GM21447 (cell line): ENCODE data around the gene TUSC2.

Experiments used
- ATAC-seq: cut with Tn5 transposase; IDR thresholded peaks from one replicate; pipeline ENCODE4 v1.9.1; 2021; ENCODE audit not compliant: unreplicated experiment

Gene TUSC2, protein sequence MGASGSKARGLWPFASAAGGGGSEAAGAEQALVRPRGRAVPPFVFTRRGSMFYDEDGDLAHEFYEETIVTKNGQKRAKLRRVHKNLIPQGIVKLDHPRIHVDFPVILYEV

DNA sequence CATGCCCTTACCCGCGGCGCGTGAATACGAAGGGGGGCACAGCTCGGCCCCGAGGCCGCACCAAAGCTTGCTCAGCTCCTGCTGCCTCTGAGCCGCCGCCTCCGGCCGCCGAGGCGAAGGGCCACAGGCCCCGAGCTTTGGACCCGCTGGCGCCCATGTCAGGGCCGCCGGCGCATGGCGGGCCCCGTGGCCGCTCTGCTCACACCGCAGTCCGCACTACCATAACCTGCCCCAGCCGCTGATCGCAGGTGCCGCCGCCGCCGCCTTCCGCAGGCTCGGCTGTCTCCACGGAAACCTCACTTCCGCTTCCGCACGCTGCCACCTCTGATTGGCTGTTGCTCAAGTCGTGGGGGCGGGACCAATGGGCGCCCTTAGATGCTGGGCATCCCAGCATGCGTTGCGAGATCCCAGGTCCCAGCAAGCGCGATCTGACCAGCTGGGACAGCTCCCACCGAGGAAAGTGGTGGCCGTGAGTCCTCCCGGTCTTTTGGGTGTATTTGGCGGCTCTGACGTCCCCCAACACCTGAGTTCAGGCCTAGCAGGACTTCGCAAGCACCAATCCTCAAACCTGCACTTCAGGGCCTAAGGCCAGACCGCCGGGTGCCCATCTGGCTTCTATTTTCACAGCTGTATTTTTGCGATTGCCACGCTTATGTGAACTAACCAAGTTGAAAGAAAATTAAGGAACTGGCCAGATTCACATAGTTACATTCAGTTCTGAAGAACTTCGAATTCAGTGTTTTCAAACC, at the start of gene TUSC2:
TSS of gene TUSC2 (minus strand) at position 281 of the 749 bp plus-strand sequence. CDS start at position 157, 124 bp downstream.
- ATAC-seq = peak; percentile 85

DNA sequence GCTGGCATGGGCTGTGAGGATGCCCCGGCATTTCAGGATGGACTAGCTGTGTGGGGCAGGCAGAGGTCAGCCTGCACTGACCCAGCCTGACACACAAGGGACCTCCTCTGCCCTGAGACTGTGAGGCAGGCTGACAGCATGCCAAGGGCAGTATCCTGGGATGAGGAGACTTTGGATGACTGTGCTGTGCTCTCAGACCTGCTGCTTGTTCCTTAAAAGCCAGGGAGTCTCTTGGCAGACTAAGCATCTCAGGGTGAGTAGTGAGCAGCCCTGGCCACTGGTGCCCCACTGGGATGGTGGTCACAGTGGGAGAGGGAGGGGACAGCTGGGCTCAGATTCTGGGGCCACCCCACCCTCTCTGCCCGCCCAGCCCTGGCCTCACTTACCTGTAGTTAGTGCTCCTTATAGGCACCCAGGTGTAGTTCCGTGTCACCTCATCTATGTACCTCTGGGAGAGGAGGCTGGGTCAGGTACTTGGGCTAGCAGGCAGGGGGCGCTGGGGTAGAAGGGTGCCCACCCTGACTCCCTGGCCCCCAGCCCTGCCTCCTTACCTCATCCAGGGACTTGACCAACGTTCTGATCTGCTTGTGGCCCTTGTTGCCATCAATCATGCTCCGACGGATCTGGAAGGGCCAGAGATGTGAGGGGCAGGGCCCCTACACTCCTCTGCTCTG, 47.4 kb upstream of the TUSC2 start:
- no peak for ATAC-seq

DNA sequence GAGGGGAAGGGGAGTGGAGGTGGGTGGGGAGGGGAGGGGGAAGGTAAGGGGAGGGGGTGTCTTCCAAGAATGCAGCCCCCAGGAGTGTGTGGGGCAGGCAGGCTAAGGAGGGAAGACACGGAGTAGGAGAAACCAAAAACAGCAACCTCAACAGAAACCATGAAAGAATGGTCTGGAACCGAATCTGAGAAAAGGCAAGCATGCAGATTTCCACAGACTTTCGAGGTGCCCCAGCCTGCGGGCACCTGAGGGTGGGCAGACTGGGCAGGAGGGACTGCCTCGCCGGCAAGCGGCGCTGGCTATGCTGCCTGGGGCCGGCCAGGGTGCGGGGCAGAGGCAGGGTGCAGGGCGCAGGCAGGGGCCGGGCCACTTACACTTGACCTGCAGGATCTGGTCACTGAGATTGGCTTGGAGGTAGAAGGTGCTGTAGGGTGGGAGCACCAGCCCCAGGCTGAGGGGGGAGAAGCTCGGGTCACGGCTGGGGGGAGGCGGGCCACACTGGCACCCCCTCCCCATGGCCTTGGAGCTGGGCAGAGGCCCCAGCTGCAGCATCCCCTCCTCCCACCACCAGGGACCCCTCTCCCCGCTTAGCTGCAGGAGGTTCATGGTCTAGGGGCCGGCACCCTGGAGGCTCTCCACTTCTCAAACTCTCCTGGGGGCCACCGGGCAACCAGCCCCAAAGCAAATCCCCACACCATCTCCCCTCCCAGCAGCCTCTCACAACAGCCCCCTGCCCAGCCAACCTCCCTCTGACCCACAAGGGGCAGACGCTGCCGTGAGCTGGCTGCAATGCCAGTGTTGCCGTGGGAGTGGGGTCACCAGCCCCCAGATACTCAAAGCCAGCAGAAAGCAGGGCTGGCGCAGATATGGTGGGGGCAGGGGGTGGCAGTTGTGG, 46.6 kb upstream of the TUSC2 start:
- no peak for ATAC-seq

DNA sequence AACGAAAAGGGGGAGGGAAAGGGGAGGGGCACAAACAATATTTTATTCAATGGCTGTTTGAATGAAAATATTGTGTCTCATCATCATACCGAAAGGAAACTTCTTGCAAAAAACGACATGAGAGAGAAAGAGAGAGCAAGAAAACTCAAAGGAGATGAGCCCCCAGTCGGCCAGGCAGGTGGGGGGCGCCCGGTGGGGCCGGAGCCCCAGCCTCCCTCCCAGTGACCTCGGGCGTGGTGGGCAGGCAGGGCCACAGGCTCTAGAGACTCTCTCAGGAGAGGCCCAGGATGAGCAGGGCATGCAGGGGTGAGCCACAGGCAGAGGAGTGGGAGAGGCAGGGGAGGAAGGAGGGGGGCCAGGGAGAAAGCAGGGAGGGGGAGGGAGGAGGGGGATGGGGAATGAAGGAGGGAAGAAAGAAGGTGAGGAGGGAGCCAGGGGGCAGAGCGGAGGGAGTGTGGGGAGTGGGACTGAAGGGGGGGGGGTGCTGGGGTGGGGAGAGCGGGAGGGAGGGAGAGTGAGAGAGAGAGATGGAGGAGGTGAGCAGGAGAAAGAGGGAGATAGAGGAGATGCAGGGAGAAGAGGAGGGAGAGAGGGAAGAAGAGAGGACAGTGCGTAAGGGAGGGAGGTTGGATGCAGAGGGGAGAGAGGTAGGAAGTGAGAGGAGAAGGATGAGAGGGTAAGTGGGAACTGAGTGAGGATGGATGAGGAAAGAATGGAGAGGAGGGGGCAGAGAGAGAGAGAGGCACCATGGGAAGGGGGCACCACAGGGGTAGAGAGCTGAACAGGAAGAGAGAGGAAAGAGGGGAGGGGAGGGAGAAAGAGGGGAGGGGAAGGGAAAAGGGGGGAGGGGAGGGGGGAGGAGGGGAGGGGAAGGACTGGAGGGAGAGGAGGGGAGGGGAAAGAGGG, 45.4 kb upstream of the TUSC2 start:
- ATAC-seq = no peak

DNA sequence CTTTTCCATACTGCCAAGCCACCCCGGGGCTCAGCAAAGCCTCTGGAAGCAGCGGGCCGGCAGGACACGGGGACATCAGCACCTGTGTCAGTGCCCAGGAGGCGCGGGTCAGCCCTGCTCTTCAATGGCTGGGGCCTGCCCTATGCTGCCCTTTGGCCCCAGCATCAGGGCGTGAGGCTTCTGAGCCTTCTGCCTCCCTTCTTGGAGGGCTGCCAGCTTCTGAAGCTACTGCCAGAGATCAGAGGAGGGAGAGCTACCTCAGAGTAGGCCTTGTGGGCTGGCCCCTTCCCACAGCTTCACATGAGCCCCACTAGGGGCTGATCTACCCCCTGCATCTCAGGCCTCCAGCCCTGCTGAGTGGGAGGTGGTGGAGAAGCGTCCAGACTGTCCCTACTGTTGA, 44.3 kb upstream of the TUSC2 start:
- ATAC-seq = no peak

DNA sequence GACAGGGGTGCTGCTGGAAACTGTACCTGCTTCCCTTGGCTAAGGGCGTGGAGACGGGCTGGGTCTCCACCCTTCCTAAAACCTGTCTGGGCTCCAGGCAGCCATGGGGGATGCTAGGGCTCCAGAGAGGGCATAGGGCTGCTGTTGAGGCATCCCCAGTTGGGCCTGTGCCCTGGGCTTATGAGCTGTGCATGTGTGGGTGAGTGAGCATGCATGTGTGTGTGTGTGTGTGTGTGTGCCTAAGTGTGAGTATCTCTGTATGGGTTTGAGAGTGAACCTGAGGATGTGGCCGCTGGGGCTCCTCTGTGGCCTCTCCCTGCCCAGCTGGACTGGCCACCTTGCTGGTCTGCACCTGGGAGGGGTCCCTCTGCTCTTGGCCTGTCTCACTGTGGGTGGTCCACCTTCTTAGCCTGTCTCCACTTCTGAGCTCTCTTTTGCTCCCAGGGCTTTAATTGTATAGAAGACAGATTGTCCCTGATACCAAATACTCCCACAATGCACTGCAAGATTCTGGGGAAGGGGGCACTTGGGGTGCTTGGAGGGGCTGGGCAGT, 43.2 kb upstream of the TUSC2 start:
- ATAC-seq = no peak

DNA sequence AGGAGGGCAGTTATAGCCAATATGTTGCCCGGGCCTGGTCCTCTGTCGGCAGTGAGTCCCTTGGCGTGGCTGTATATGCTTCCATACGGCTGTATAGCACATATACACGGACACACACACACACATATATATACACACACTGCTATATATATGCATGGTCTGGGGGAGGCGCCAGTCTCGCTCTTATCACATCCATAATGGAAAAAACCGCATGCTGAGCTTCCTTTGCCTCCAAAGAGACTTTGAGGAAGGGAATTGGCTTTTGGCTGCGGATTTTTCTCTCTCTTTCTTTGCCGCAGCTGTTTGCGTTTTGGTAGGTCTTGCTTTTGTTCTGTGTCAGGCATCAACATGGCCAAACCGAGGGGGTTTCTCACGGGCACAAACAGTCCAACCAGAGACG, 42.6 kb upstream of the TUSC2 start:
- no peak for ATAC-seq

DNA sequence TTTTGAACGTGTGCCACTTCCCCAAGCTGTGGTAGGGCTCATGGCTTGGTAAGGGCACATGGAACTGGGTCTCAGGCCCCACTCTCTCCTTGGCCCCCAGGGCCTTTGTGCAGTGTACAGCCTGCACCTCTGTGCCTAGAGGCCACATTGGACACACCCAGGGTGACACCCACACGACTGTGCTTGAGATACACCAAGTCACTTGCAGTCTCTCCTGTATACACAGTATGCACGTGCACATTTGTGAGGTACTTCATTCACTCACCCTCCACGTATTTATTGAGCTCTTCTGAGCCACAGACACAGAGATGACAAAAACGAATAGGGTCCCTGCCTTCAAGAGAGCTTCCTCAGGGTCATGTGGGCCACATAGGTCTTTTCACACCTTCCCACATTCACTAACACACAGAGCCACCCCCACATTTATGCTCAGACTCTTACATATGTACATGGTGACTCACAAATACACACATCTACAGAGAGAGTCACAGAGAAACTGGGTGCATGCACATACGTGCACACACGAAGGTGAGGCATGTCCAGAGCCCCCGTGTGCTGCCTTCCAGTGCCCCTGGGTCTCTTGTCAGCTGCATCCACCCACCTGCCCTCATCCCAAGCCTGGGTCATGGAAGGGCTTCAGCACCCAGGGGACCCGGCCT, 41.1 kb upstream of the TUSC2 start:
- no peak for ATAC-seq

DNA sequence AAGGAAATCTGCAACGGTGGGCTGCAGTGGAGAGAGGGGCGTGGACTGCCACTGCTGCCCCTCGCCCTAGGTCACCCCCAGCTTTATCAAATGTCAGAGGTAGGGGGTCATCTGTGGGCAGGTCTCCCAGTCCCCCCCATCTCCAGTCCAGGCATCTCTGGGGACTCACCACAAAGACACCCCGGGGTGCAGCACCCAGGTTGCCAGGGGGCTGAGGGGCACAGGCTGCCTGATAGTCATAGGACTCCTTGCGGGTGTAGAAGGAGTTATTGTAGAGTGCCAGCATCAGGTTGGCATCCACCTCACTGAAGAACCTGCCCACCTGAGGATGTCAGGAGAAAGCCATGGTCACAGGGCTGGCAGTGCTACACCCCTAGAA, 37.8 kb upstream of the TUSC2 start:
- no peak for ATAC-seq

DNA sequence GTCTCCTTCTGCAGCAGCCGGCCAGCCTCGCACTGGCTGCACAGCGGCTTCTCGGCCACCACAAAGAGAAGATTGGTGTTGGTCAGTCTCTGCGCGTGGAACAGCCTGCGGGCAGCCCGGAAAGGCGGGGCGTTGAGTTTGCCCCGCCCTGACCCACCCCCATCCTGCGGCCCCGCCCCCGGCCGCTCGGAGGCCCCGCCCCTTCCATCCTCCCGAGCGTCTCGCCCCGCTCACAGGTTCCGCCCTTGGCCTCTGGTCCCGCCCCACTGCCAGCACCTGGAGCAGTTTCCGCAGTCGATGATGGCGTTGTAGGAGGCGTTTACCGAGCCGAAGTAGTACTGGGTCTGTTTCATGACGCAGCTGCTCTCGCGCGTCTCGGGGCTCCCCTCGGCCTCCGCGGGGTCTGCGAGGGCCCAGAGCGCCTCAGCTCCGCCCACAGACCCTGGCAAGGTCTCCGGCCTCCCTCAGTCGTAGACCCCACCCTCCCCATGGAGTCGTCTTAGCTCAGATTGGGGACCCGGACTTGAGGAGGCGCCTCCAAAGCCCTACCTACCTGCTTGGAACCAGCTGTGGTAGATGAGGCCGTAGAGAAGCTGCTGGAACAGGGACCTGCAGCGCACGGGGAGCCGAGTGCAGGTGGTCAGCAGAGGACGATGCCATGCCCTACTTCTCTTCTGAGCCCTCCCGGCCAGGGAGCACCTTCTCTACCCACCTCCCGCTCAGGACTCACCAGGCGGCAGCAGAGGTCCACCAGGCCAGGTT, 37.2 kb upstream of the TUSC2 start:
- ATAC-seq = peak; percentile 86

DNA sequence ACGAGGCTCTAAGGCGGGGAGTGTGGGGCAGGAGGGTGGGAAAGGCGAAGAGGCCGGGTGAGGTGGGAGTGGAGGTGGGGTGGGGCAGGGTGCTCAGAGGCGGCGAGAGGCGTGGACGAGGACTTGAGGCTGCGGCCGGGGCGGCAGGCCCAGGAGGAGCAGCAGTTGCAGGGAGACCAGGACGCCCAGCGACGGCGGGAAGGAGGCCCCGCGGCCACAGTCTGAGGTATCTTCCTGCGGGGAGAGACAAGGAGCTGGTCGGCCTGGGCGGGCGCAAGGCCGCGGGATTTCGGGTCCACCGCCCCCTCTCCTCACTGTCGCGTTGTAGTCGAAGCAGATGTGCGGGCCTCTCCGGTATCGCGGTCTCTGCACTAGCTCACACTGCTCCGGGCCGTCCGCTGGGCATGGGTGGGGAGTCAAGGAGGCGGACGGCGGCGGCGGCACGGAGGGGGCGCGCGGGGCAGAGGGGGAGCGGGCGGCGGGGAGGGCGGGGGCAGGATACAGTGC, 36.6 kb upstream of the TUSC2 start:
- ATAC-seq = peak; percentile 11

DNA sequence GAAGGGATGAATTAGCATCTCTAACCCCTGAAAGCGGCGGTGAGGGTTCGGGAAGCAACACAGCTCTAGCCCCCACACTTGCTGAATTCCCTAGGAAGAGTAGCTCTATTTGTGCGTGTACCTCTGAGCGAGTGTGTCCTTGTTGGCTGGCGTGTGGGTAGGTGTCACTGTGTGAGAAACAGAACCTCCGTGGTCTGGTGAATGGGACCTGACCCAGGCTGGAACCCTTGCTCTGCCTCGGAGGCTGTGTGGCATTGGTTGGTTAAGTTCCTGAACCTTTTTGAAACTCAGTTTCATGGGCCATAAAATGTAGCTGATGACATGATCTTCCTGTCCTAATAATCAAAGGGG, 31.7 kb upstream of the TUSC2 start:
- ATAC-seq = peak; percentile 9

DNA sequence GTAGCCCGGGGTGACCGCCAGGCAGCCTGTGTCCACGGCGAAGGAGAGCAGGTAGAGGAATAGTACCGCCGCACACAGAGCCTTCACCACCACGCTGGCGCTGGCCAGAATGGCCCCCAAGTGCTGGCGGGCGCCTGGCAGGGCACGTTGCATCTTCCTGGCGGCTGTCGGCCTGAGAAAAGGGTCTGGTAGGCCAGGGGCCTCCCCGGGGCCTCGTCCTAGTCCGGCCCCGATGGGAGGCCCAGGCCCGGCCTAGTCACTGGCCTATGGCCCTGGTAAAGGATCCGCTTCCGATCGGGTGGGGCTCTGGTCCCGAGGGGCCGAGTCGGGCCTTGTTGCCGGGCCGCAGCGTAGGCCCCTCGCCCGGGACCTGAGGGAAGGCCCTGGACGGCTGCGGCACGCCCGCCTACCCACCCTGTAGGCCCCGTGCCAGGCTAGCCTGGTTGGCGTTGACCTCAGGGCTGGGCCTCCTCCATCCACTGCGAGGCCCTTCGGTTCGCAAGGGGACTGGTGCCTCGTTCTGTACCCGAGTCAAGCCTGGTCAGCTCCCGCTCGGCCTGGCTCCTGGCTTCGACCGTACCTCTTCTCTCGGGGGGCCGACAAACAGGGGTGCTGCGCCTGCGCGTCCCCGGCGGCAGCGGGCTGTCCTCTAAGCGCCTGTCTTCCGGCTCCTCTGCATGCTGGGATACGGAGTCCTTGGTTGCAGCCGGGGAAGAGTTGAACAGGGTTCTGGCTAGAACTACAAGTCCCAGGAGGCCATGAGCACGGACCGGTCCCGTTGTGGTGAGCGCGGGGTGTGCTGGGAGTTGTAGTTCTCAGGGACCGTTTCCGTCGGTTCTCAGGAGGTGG, 31.1 kb upstream of the TUSC2 start, which contains the start of gene TMEM115:
TSS of gene TMEM115 (minus strand) at position 611 of the 849 bp plus-strand sequence. CDS start at position 153, 458 bp downstream.
- peak; percentile 99 for ATAC-seq

DNA sequence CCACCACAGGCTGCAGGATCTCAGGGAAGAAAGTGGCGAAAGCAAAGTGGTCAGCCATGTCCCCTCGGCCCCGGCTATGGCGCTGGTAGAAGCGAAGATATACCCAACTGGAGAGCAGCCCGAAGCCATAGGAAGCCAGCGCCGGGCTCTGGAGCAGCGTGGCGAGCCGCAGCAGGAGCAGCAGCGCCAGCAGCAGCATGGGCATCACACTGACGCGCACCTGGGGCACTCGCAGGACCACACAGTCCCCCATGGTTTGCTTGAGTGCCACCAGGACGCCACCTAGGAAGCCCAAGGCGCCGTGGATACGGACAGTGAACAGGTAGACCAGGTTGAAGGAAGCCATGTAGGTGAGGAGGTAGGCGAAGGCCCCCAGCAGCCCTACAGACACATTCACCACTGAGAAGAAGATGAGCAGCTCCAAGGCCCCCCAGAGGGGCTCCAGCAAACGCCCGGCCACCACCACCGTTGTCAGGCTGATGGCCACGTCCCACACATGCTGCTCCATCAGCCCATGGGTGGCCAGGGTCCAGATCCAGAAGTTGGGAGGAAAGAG, 30.4 kb upstream of the TUSC2 start:
- ATAC-seq = no peak

DNA sequence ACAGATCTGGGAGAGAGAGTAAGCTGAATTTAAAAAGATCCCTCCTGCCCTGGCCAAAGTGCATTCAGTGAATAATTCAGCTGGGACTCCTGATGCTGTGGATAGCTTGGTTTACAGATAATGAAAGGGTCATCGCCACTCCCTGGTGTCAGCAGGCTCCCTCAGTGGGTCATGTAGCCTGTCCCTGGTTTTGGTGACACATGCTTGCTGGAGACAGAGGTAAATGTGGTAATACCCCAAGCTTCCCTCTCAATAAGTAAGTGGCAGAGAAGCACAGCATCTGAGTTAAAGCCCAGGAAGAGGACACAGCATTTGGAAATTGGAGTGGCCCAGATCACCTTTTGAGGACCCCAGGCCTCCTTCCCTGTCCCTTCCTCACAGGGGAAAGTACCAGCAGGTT, 29.5 kb upstream of the TUSC2 start:
- ATAC-seq = no peak

DNA sequence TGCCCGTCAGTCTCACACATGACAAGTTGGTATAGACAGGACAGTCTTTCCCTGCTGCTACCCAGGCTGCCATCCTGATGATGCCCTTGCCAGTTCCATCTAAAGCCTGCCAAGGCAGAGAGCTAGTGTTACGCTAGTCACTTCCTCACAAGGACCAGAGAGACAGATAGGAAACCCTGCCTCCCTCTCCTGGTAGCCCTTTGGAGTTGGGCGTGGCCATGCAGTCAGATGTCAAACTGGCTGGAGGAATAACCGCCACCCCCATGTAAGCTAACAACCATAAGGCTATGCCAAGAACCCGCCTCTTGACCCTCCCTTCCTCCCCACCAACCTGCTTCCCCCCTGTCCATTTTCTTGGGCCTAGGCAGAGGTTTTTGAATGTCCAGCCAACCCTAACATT, 28.5 kb upstream of the TUSC2 start:
- no peak for ATAC-seq

DNA sequence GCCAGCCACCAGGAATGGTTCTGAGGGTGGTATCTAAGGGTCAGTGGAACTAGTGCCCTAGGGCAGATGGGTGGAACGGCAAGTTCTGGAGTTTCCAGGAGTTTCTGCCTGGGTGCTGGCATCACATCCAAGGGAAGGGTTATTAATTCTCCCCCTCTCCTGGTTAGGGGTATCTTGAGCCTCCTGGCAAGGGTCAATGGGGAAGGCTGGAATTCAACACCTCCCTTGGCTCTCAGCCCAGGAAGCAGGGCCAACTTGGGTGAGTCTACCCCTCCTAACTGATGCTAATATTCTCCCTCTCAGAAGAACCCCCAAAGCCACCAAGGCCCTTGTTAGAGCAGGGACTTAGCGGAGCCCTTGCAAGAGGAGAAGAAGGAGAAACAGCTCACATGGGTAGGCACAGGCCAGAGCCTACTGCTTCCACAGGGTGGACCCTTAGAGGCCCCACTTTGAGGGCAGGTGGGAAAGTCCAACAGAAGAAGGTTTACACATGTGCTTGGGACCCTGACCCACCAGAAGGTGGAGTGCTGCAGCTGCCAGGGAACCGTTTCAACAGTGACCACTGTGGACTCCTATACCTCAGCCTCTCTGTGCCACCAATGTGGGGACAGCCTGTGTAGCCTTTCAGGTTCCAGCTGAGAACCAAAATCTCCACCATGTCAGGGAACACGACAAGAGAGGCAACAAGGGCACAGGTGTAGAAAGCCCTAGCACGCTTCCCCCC, 28.0 kb upstream of the TUSC2 start:
- ATAC-seq = no peak
